Glomerular visceral epithelial cell (primary cell): Measurements from ENCODE around the gene CENPS.
"Not testable (repeated sequence)": the region's sequence is repeated elsewhere in the genome, so short reads cannot be mapped to it uniquely, and the experiment has no call there.

Source experiments
- DNase-seq: peaks from one replicate; pipeline ENCODE4 v3.0.0-alpha.2; 2016; ENCODE audit errors: extremely low spot score

The CENPS gene

GRCh38 chr1:10430216-10431069 is at the start of gene CENPS:
TSS of gene CENPS (plus strand) at chr1:10430433. CDS start at chr1:10430518, 85 bp downstream.
- peak; percentile 89 for DNase-seq

DNA sequence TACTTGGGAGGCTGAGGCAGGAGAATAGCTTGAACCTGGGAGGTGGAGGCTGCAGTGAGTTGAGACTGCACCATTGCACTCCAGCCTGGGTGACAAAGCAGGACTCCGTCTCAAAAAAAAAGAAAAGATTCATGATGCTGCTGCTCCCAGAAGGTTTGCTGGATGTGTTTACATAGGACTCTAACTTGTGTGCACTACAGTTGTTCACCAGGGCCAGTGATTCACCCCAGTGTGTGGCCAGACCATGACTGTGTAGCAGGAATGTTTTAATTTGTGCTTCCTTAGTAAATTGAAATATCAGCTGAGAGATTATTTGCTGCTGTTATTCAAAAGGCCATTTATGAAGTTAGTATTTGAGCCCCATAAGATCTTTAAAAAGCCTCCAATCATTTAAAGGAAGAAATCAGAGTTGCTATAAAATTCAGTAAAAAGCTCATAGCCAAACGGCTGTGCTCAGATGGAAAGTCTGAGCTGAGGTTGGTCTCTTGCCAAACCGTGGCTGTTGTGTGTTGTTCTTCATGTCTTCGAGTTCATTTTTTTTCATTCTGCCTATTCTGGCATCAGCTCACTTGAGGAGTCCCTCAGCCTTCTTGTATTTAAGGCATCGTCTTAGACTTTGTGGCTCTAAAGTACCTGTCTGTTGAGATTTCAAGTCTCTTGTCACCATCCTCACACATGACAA is 49.5 kb upstream of the CENPS start:
- peak; percentile 55 for DNase-seq

DNA sequence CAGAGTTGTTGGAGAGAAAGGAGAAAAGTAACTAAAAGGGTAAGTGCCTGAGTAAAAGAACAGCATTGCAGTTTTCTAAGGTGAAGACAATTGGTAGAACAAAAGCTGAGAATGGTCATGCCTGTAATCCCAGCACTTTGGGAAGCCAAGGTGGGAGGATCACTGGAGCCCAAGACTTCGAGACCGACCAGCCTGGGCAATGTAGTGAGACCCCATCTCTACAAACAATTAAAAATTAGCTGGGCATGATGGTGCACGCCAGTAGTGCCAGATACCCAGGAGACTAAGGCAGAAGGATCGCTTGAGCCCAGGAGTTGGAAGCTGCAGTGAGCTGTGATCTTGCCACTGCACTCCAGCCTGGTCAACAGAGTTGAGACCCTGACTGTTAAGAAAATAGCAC is 46.6 kb upstream of the CENPS start:
- DNase-seq = no peak

DNA sequence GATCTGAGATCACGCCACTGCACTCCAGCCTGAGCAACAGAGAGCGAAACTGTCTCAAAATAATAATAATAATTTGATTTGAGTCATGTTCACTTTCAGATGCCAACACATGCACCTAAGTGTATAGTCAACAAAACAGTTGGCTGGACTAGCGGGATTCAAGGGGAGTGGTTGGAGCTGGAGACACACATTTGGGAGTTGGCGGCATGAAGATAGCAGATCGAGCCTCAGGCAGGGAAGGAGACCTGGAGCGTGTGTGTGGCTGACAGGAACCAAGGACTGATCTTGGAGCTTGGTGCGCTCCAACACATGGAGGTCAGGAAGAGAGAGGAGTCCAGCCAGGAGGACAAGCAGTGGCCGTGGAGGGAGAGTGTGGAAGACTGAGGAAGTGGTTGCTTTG is 46.0 kb upstream of the CENPS start:
- no peak for DNase-seq

DNA sequence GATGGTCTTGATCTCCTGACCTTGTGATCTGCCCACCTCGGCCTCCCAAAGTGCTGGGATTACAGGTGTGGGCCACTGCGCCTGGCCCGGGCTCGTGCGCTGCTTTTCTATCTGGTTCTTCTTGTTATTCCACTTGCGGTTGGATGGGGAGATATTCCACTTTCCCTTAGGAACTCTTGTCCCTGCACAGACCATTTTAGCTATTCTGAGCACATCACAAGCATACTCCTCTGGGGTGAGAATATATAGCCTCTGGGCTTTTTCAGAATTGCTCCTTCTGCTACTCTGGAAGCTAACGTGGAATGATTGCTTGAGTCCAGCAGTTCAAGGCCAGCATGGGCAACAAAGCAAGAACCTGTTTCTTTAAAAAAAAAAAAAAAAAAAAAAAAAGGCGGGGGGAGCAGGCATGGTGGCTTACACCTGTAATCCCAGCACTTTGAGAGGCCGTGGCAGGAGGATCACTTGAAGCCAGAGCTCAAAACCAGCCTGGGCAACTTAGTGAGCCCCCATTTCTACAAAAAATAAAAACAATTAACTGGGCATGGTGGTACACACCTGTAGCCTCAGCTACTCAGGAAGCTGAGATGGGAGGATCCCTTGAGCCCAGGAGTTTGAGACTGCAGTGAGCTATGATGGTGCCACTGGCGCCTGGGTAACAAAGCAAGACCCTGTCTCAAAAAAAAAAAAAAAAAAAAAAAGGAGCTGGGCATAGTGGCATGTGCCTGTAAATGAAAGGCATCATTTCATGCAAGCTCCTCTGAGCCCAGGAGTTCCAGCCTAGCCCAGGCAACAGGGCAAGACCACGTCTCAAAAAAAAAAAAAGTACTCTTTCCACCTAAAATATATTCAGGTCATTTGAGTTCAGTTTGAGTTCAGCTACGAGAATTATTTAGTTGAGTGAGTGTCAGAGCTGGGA is 43.2 kb upstream of the CENPS start:
- no peak for DNase-seq

DNA sequence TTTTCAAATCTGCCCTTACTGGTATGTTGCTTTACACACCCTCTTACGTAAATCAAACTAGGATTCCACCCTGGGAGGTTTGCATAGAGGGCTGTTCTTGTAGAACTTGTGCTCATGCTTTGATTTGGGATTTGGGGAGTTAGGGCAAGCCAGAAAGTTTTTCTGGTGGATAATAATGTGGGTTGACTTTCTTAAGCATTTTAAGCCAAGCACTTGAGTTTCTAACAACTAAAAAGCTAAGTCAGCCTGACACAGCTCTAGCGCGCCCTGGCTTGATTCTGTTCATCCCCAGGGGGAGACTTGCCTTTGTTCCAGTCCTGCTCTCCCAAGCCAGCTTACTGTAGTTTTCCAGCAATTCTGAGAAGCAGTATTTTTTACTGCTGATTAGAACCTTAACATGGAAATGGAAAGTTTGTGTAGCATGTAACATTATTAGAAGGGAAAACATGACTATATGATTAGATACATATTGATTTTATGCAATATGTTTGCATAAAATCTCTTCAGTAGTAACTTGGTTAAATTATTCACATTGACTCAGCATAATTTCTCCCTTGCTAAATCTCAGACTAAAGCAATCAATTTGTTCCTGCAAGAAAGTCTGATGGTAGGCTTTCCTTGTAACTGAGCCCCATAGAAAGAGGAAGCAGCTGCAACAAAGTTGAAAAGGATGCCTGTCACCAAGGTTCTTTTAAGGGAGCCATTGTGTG is 42.4 kb upstream of the CENPS start:
- no peak for DNase-seq

- no peak for DNase-seq
Observed at GRCh38 chr1:10388387-10388715, 41.9 kb upstream of the CENPS start.

GRCh38 chr1:10389271-10389973 is 40.8 kb upstream of the CENPS start:
- DNase-seq = no peak

DNA sequence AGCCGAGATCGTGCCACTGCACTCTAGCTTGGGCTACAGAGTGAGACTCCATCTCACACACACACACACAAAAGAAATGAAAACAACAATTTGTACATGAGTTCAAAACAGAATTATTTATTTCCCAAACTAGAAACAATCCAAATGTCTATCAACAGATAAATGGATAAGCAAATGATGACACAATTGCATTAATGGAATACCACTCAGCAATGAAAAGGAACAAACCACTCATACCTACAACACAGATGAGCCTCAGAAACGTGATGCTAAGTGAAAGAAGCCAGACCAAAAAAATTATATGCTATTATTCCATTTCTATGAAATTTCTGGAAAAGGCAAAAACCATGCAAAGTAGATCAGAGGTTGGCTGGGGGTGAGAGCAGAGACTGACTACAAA is 33.4 kb upstream of the CENPS start:
- no peak for DNase-seq

DNA sequence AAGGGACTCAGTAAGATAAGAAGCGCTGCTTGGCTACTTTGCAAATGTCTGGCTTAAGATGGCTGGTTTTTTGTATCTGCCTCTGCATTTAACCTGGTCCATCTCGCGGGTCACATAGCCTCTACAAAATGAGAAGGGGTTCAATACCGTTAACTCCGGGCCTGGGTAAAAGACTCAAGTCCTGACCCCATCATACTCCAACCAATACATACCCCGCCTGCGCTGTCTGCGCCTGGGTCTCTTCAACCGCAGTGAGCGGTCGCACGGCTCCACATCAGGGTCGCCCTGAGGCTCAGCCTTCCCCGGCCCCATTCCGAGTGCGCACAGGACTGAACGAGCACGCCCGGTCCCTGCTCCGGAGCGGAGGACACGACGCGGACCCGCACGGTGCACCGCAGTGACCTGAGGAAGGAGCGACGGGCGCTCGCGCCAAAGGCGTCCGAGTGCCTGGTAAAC is 31.9 kb upstream of the CENPS start:
- no peak for DNase-seq

- DNase-seq = peak; percentile 99
Observed at GRCh38 chr1:10398734-10399443, 31.3 kb upstream of the CENPS start, which contains the start of gene PGD. TSS of gene PGD (plus strand) at chr1:10399064. CDS start at chr1:10399118, 54 bp downstream.

DNA sequence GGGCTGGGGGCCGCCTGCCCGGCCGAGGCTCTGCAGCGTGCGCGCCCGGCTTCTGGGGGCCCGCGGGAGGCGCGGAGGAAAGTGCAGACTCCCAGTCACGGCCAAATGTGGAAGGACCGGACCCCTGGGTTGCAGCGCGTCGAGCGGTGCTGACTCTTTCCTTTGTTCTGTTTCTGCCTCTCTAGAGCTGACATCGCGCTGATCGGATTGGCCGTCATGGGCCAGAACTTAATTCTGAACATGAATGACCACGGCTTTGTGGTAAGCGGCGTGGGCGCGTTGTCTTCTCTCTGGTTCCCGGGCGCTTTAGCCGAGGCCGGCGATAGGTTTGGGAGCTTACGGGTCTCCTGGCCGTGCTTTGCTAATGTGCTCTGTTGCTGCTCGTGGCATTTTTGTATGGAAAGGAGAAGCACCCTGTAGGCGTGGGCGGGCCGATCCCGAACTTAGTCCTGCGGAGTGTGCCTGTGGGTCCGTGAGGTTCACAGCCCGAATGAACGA is 30.7 kb upstream of the CENPS start:
- no peak for DNase-seq

DNA sequence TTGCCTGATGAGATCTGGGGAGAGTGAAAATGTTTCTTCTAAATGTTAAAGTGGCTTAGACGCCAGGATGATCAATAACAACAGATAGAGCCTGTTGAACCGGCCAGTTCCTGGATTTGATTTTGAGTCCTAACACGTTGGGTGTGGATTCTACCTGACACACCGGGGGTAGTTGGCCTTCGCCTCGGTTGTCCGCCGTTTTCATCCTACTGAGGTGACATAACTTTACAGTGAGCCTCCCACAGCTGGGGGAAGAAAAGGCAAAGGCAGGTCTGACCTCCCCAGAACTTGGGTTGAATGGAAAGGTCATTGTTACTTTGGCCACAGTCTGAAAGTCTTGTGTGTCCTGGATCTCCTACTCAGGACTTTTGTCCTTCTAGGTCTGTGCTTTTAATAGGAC is 30.2 kb upstream of the CENPS start:
- no peak for DNase-seq

DNA sequence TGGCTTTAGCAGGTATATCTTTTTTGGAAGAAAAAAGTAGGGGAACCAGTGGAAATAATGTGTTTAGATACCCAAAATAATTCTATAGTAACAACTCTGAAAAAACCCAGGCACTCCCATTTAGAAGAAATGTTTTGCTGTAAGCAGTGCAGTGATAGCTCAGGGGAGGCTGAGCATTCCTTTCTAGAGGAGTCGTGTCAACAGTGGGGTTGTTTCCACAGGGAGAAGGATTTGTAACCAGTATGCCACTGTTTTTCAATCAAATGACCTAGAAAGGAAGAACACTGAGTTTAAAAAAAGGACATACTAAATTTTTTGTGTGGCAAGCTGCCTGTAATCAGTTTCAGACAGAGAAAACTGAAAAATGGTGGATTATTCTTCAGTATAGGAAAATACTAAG is 29.0 kb upstream of the CENPS start:
- no peak for DNase-seq

DNA sequence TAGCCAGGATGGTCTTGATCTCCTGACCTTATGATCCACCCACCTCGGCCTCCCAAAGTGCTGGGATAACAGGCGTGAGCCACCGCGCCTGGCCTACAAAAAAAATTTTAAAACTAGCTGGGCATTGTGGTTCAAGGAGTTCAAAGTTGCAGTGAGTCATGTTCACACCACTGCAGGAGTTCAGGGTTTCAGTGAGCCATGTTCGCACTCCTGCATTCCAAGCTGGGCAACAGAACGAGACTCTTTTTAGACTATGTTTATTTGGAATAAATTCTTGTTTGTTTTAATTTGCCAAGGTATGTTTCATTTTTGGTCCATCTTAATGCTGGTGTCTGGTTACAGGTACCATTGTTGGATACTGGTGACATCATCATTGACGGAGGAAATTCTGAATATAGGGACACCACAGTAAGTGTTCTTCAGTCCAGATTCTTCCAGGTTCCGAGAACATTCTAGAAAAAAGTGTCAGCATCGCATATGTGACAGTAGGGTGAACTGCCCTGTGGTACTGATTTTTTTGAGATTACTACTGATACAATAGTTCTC is 27.4 kb upstream of the CENPS start:
- peak; percentile 18 for DNase-seq

GRCh38 chr1:10407201-10407600 is 23.0 kb upstream of the CENPS start:
- no peak for DNase-seq

DNA sequence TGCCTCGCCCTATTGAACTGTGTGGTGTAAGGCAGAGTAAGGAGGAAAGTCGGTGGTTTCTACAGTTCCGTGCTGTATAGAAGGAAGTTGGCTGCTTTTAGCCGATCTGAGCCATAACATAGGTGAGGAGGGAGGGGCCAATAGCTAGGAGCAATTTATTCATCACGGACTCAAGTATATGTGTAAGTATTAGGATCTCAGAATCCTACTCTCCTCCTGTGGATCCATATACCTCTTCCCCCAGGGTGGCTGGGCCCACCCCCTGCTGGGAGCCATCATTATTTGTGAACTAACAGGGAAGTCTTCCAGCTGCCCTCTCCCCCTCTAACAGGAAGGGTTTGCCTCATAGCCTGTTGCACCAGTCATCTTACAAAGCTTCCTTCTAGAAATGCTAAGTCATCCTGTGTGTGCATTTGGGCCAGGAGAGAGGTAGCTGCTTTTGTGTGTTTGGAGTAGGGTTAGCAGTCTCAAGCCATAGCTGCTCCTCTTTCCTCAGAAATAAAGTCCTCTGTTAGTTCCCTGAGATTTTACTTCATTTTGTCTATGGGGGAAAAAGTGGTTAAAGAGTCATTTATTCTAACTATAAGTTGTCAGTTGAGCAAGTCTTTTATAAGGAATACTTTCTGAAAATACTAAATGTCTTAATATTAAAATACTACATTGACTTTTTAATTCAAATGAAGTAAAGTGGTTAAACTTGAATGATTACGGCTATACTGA is 14.9 kb upstream of the CENPS start:
- no peak for DNase-seq

DNA sequence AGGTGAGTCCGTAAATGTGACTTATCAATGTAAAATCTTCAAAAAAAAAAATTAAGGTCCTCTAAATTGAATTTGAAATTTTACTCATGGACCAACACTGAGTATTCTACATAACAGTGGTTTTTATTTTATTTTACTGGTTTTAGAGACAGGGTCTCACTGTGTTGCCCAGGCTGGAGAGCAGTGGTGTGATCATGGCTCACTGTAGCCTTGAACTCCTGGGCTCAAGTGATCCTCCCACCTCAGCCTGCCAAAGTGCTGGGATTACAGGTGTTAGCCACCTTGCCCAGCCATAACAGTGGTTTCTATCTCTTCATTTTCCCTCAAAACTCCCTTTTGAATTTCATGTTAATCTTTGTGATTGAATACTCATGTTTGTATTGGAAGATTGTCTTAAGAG is 14.3 kb upstream of the CENPS start:
- not testable (repeated sequence) for DNase-seq

DNA sequence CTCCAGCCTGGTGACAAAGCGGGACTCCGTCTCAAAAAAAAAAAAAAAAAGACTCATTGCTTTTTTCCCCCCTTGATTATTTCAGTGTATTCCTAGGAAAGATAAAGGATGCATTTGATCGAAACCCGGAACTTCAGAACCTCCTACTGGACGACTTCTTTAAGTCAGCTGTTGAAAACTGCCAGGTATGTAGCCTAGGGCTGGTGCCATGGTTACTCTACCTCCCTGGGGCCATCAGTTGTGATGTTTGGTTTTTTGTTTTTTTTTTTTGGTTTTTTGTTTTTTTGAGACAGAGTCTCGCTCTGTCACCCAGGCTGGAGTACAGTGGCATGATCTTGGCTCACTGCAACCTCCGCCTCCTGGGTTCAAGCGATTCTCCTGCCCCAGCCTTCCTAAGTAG is 11.5 kb upstream of the CENPS start:
- not testable (repeated sequence) for DNase-seq
